K562 (cell line): ENCODE data around the gene GRB10. TPM values are rescaled to one million over a fixed set of nuclear protein-coding genes. Genes with fewer than 3 reads are reported as not detected.

Experiments
- ATAC-seq: fragments of 200-7000 bp; cut with Tn5 transposase; 3 replicates; pipeline ENCODE4 v1.9.1; 2020; ENCODE audit warnings: moderate library complexity
- BruUV-seq: library from RNA; stranded (reverse); fragments of 400-500 nt; replicated peaks from 2 replicates; lab custom pipeline; 2021; lab: Mats Ljungman, UMichigan
- CTCF ChIA-PET: fragments of 300-600 bp; formaldehyde crosslinking; extraction: SDS; loops from one replicate; lab custom pipeline; 2021; ENCODE audit warnings: low intra/inter-chr PET ratio; lab: Yijun Ruan, JAX
- POLR2A ChIA-PET: fragments of 300-600, 350-650 bp; sonication (Branson Sonifier 250); formaldehyde crosslinking; extraction: SDS; loops from one replicate; lab custom pipeline; 2021; ENCODE audit warnings: antibody characterized with exemption, inconsistent platforms; lab: Yijun Ruan, JAX
- DNase-seq, 4 experiments: peaks; one replicate each; pipeline versions ENCODE4 v3.0.0 to v3.0.0-alpha.2; 2011 to 2018; ENCODE audit warnings: low spot score in 3 of 4, mixed read lengths in 3 of 4; ENCODE audit errors: extremely low read depth in 1 of 4
- FAIRE-seq: peaks from 2 replicates; lab custom pipeline; 2011; peaks lifted over from hg19 to GRCh38; lab: Jason Lieb, UNC
- H2AFZ ChIP-seq: 2 replicates; pipeline ENCODE4 v1.6.0; 2011; ENCODE audit warnings: low read depth, low read length, control low read depth, inconsistent platforms
- H3K27ac ChIP-seq: fragments of 200-600 bp; 3 replicates; pipeline ENCODE4 v1.8.0; 2011; ENCODE audit warnings: low read depth, mild to moderate bottlenecking, control low read depth, inconsistent platforms, low read length, moderate library complexity, mixed read lengths; ENCODE audit errors: extremely low read depth
- H3K27me3 ChIP-seq, 2 experiments: fragments of 300-600 bp in 1 of 2; 2 replicates in 1 of 2; 3 replicates in 1 of 2; pipeline versions ENCODE4 v1.6.0 to v1.8.0; 2011; ENCODE audit warnings: inconsistent platforms in 2 of 2, low read length in 2 of 2, mild to moderate bottlenecking in 1 of 2, mixed read lengths in 1 of 2, moderate library complexity in 1 of 2; ENCODE audit not compliant: control insufficient read depth in 2 of 2, insufficient read depth in 2 of 2
- H3K36me3 ChIP-seq: fragments of 300-600 bp; 3 replicates; pipeline ENCODE4 v1.8.0; 2011; ENCODE audit warnings: mild to moderate bottlenecking, low read length, inconsistent platforms; ENCODE audit not compliant: control insufficient read depth, insufficient read depth
- H3K4me1 ChIP-seq, 2 experiments: fragments of 200-600 bp in 1 of 2; replicated peaks in 1 of 2; 2 replicates in 1 of 2; 3 replicates in 1 of 2; pipeline versions ENCODE4 v1.5.1 to v1.8.0; 2011; ENCODE audit warnings: inconsistent platforms in 2 of 2, low read length in 2 of 2, mild to moderate bottlenecking in 1 of 2, mixed read lengths in 1 of 2, moderate library complexity in 1 of 2; ENCODE audit not compliant: control insufficient read depth in 2 of 2, insufficient read depth in 2 of 2
- H3K4me2 ChIP-seq: 2 replicates; pipeline ENCODE4 v1.6.1; 2011; ENCODE audit warnings: low read length, control low read depth, inconsistent platforms, mixed read lengths; ENCODE audit not compliant: insufficient read depth
- H3K4me3 ChIP-seq: fragments of 200-600 bp; sonication (generic), shearing (Covaris generic); 2 replicates; pipeline ENCODE4 v1.5.1; 2016; ENCODE audit warnings: control low read depth, inconsistent platforms
- H3K79me2 ChIP-seq: fragments of 200-600 bp; 3 replicates; pipeline ENCODE4 v1.8.0; 2011; ENCODE audit warnings: low read length, inconsistent platforms; ENCODE audit not compliant: control insufficient read depth, insufficient read depth
- H3K9ac ChIP-seq, 2 experiments: 2 replicates each; pipeline versions ENCODE4 v1.6.0 to v1.6.1; 2011; ENCODE audit warnings: low read depth in 2 of 2, low read length in 2 of 2, control low read depth in 1 of 2, inconsistent platforms in 1 of 2, mild to moderate bottlenecking in 1 of 2, mixed read lengths in 1 of 2; ENCODE audit not compliant: insufficient read depth in 1 of 2
- H3K9me1 ChIP-seq: one replicate; pipeline ENCODE4 v1.6.0; 2011; ENCODE audit warnings: inconsistent platforms, mild to moderate bottlenecking, low read length, moderate library complexity; ENCODE audit not compliant: control insufficient read depth, insufficient read depth
- H3K9me3 ChIP-seq: replicated peaks from 2 replicates; pipeline ENCODE4 v1.5.1; 2011; ENCODE audit warnings: low read depth, low read length, inconsistent platforms; ENCODE audit not compliant: control insufficient read depth, insufficient read depth
- H4K20me1 ChIP-seq: replicated peaks from 2 replicates; pipeline ENCODE4 v1.6.1; 2011; ENCODE audit warnings: low read length, inconsistent platforms, mixed read lengths; ENCODE audit not compliant: control insufficient read depth, insufficient read depth
- ADNP ChIP-seq: fragments of 200-800 bp; sonication (Bioruptor generic); IDR thresholded peaks from 2 replicates; pipeline ENCODE4 v1.6.1; 2016; ENCODE audit warnings: missing genetic modification characterization, missing compliant biosample characterization
- BRF1 ChIP-seq: IDR thresholded peaks from 3 replicates; pipeline ENCODE4 v1.6.1; 2011; ENCODE audit warnings: borderline replicate concordance, mild to moderate bottlenecking; ENCODE audit not compliant: insufficient read length; ENCODE audit errors: extremely low read depth
- CC2D1A ChIP-seq: fragments of 450-650 bp; IDR thresholded peaks from 2 replicates; pipeline ENCODE4 v1.6.1; 2017; ENCODE audit warnings: mild to moderate bottlenecking
- CCAR2 ChIP-seq: fragments of 200-400 bp; formaldehyde crosslinking; IDR thresholded peaks from 2 replicates; pipeline ENCODE4 v1.6.1; 2017; ENCODE audit warnings: mild to moderate bottlenecking, low read depth, low read length
- CXXC5 ChIP-seq: fragments of 250-450 bp; sonication (Bioruptor Pico); IDR thresholded peaks from 2 replicates; pipeline ENCODE4 v1.8.0; 2022; ENCODE audit warnings: inconsistent platforms, mild to moderate bottlenecking, moderate library complexity
- ETV5 ChIP-seq: sonication (generic); formaldehyde crosslinking; IDR thresholded peaks from 2 replicates; pipeline ENCODE4 v1.4.0; 2020; ENCODE audit warnings: low read depth, mild to moderate bottlenecking, missing genetic modification reagents
- NFYB ChIP-seq: IDR thresholded peaks from 2 replicates; pipeline ENCODE4 v1.6.1; 2011; ENCODE audit warnings: mild to moderate bottlenecking, moderate library complexity; ENCODE audit not compliant: insufficient read length; ENCODE audit errors: extremely low read depth
- NR1H2 ChIP-seq: sonication (generic); formaldehyde crosslinking; IDR thresholded peaks from 2 replicates; pipeline ENCODE4 v1.4.0; 2020; ENCODE audit warnings: mild to moderate bottlenecking, missing genetic modification reagents
- RBM15 ChIP-seq: fragments of 200-400 bp; formaldehyde crosslinking; IDR thresholded peaks from 2 replicates; pipeline ENCODE4 v1.6.1; 2018; ENCODE audit warnings: mild to moderate bottlenecking, low read length, moderate library complexity; ENCODE audit not compliant: insufficient read depth
- SAFB2 ChIP-seq: fragments of 200-400 bp; formaldehyde crosslinking; IDR thresholded peaks from 2 replicates; pipeline ENCODE4 v1.6.1; 2018; ENCODE audit warnings: borderline replicate concordance, low read length, low read depth, moderate library complexity; ENCODE audit not compliant: severe bottlenecking
- ZNF507 ChIP-seq: conservative IDR thresholded peaks from 2 replicates; pipeline ENCODE4 v1.6.1; 2017; ENCODE audit warnings: missing genetic modification characterization, missing compliant biosample characterization
- ZNF589 ChIP-seq: fragments of 200-800 bp; sonication (Bioruptor generic); IDR thresholded peaks from 2 replicates; pipeline ENCODE4 v1.6.1; 2016; ENCODE audit warnings: low read depth, missing genetic modification characterization, missing compliant biosample characterization
- WGBS: fragments of 100-300 bp; shearing (Covaris generic); methylation state at CpG from one replicate; pipeline ENCODE4 v1.1.6; 2016; ENCODE audit warnings: low coverage, mixed read lengths; ENCODE audit not compliant: insufficient coverage; ENCODE audit errors: missing lambda C conversion rate; 5-methylcytosine and 5-hydroxymethylcytosine counted together
- in situ Hi-C: fragments of 300-500 bp; cut with MboI; formaldehyde crosslinking; loops from 4 replicates; pipeline ENCODE4 v1.15.0; 2018; ENCODE audit warnings: inconsistent platforms, mixed read lengths
- intact Hi-C: fragments of 100-400 bp; cut with micrococcal nuclease; formaldehyde crosslinking; loops from 2 replicates; pipeline ENCODE4 v1.14.2; 2022
- polyA plus RNA-seq, 8 experiments: library from polyadenylated mRNA; depleted of rRNA in 4 of 8; stranded (reverse) in 5 of 8; unstranded in 3 of 8; fragments of >200 nt; fragmentation: Nextera tagmentation in 2 of 8; fragmentation: Illumina TruSeq in 1 of 8; extraction: Ambion mirVana in 2 of 8; extraction: Trizol in 1 of 8; gene quantifications; 2 replicates each; pipeline versions ENCODE4 v1.2.1 to v1.2.3, GENCODE V29; 2011 to 2014; ENCODE audit warnings: inconsistent platforms in 1 of 8, missing spikeins in 1 of 8
- total RNA-seq, 7 experiments: library from RNA; depleted of rRNA in 6 of 7; stranded (reverse); fragments of >200 nt in 6 of 7; fragmentation: Illumina TruSeq in 2 of 7; extraction: Trizol in 2 of 7; gene quantifications; 2 replicates each; pipeline versions ENCODE4 v1.2.1 to v1.2.3, GENCODE V29; 2011 to 2021; ENCODE audit warnings: low replicate concordance in 1 of 7
- TF ChIP-seq, protein P1 (sequence below): fragments of 450-650 bp; IDR thresholded peaks from one replicate; pipeline ENCODE4 v1.6.1; 2018; ENCODE audit warnings: mild to moderate bottlenecking, moderate library complexity; ENCODE audit not compliant: partially characterized antibody
- TF ChIP-seq, protein P2 (sequence below): sonication (generic); formaldehyde crosslinking; IDR thresholded peaks from 2 replicates; pipeline ENCODE4 v1.8.0; 2022; ENCODE audit warnings: mild to moderate bottlenecking, missing genetic modification reagents

GRB10 gene
- total and polyA plus RNA-seq, 9 of the 15 experiments (the other 6 are each of a cell fraction or from before 2014, with no cell fraction given) = 8.9 to 88.5 (median 40.7) TPM

DNA sequence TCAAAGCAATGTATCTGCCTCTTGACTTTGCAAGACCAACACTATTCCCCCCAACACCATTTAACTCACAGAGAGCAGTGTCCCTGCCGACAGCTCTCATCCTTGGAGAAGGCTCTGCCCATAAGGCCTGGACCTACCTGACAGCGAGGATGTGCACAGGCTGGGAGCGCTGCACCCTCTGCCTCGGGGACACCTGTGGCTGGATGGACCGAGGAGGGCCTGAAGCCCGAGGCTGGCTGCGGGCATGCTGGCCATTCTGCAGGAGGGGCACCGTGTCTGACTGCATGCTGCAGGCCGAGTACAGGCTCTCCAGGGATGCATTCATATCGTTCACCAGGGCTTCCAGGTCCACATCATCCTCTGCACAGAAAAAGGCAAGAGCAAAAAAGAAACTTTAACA is 108.4 kb downstream of the GRB10 start:
- Histone ChIP-seq H3K9ac (no peak overlapping the region), H2AFZ (no peak overlapping the region), H3K4me3 (no peak overlapping the region), H3K36me3 (peaks cover 42% of the 10 kb centered on the region; the same call in 2 of the 3 replicates), H3K27me3 (no peaks in the 10 kb centered on the region), H3K9me1 (no peaks in the 10 kb centered on the region), H3K9me3 (no peaks in the 10 kb centered on the region), H3K79me2 (peaks cover 15% of the 10 kb centered on the region; the same call in 2 of the 3 replicates), H3K4me2 (no peak overlapping the region), H3K4me1 (no peaks in the 10 kb centered on the region), H4K20me1 (peaks cover 12% of the 10 kb centered on the region; the same call in 1 of the 2 replicates), H3K27ac (no peak overlapping the region)
- no peak for FAIRE-seq
- TF ChIP-seq CC2D1A (no peak), NR1H2 (CRISPR knock-in tag) (no peak), ETV5 (no peak)
- ChIA-PET CTCF (no interaction called here), POLR2A (no interaction called here)
- intact Hi-C loops = no loop called here
- 86% methylated on average over 10 of the region's 10 CpGs for WGBS
- no TSS peak for BruUV-seq
- no peak for ATAC-seq
- no peak for DNase-seq
- in situ Hi-C loops = no loop called here

DNA sequence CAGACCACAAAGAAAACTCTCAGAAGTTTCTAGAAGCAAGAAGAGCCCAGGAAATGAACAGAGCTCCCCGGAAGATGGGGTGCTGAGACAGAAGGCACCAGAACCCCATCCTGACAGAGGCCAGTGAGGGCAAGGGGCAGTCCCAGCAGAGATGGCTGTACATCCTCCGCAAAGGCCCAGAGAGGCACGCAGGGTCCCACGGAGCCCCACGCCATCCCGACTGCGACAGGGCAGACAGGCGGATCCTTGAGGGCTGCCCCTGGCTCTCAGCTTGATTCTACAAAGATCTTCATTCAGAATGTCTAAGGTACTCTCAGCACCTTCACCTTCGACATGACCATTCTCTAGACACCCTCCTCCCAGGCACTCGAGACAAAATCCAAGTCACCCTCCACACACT is 109.6 kb downstream of the GRB10 start:
- H3K9me1 ChIP-seq = no peaks in the 10 kb centered on the region
- 92% methylated on average over 10 of the region's 10 CpGs for WGBS
- H3K4me2 ChIP-seq = no peak overlapping the region
- peaks cover 12% of the 10 kb centered on the region; the same call in 1 of the 2 replicates for H4K20me1 ChIP-seq
- in situ Hi-C loops = no loop called here
- ChIA-PET CTCF (no interaction called here), POLR2A (interaction anchor here (0.5 to 1.1 kb wide), 4 partner anchors 12 to 204 kb away, joined by 3 to 4 read pairs (median 3); no protein-coding TSS in a partner anchor)
- H3K4me1 ChIP-seq = no peaks in the 10 kb centered on the region
- no peak overlapping the region for H2AFZ ChIP-seq
- peaks cover 51% of the 10 kb centered on the region; the same call in 2 of the 3 replicates for H3K36me3 ChIP-seq
- intact Hi-C loops = no loop called here
- H3K9me3 ChIP-seq = no peaks in the 10 kb centered on the region
- no peak overlapping the region for H3K4me3 ChIP-seq
- H3K27me3 ChIP-seq = no peaks in the 10 kb centered on the region
- no TSS peak for BruUV-seq
- DNase-seq (no peak), ATAC-seq (no peak), FAIRE-seq (no peak)
- H3K27ac ChIP-seq = no peak overlapping the region
- peaks cover 13% of the 10 kb centered on the region; the same call in 1 of the 3 replicates for H3K79me2 ChIP-seq
- no peak overlapping the region; a peak in 1 of 4 replicates for H3K9ac ChIP-seq
- TF ChIP-seq ADNP (tag) = no peak
- no peak for TF ChIP-seq RBM15
- no peak for TF ChIP-seq ZNF589 (CRISPR knock-in tag)
- TF ChIP-seq ZNF507 (tag) = no peak
- TF ChIP-seq CCAR2 = no peak
- TF ChIP-seq, protein P1, sequence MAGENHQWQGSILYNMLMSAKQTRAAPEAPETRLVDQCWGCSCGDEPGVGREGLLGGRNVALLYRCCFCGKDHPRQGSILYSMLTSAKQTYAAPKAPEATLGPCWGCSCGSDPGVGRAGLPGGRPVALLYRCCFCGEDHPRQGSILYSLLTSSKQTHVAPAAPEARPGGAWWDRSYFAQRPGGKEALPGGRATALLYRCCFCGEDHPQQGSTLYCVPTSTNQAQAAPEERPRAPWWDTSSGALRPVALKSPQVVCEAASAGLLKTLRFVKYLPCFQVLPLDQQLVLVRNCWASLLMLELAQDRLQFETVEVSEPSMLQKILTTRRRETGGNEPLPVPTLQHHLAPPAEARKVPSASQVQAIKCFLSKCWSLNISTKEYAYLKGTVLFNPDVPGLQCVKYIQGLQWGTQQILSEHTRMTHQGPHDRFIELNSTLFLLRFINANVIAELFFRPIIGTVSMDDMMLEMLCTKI = no peak
- no peak for TF ChIP-seq BRF1
- TF ChIP-seq, protein P2, sequence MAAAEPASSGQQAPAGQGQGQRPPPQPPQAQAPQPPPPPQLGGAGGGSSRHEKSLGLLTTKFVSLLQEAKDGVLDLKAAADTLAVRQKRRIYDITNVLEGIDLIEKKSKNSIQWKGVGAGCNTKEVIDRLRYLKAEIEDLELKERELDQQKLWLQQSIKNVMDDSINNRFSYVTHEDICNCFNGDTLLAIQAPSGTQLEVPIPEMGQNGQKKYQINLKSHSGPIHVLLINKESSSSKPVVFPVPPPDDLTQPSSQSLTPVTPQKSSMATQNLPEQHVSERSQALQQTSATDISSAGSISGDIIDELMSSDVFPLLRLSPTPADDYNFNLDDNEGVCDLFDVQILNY = no peak
- no peak for TF ChIP-seq CXXC5 (CRISPR knock-in tag)
- no peak for TF ChIP-seq SAFB2
- no peak for TF ChIP-seq NFYB
